Measurements from ENCODE around the gene CLDN19. TPM values are rescaled to one million over a fixed set of nuclear protein-coding genes. Genes with fewer than 3 reads are reported as not detected.

CLDN19 gene
- total RNA-seq, 1 experiment from 2014 or later, result 12.5 TPM

GRCh38 chr1:42735477-42736105 lies 4.4 kb downstream of the CLDN19 start:
- H3K27ac ChIP-seq (ENCODE audit: insufficient read length, low read depth, low read length), result no peak overlapping the region
- TF ChIP-seq CTCF (conservative IDR thresholded peaks at IDR 0.05), result no peak
- H3K18ac ChIP-seq (ENCODE audit: insufficient read length, low read depth, low read length), result no peak overlapping the region
- peaks cover 25 to 41% of the 10 kb centered on the region in 2 experiments for H3K4me1 Mint-ChIP-seq
- no peak overlapping the region for H2BK12ac ChIP-seq (ENCODE audit: insufficient read length, low read depth, low read length)
- H3K27ac Mint-ChIP-seq, result no peak overlapping the region
- no peaks in the 10 kb centered on the region; the same call in 1 of the 2 replicates for H3K4me1 ChIP-seq (ENCODE audit: insufficient read depth, low read length)
- no peak overlapping the region for H3T11ph ChIP-seq (ENCODE audit: low read length)
- H3K27me3 ChIP-seq (ENCODE audit: insufficient read depth, low read length), result no peaks in the 10 kb centered on the region
- H2AK5ac ChIP-seq (ENCODE audit: insufficient read length, low read length), result no peak overlapping the region
- H4K91ac ChIP-seq (ENCODE audit: insufficient read length, low read depth, low read length), result no peak overlapping the region
- WGBS (ENCODE audit: extremely low coverage, insufficient read length, low lambda C conversion rate), result no CpG with 5 or more reads among the region's 14 CpGs
- H2BK120ac ChIP-seq (ENCODE audit: low read depth, low read length, poor library complexity, severe bottlenecking), result no peak overlapping the region
- peaks cover 0 to 3% (median 0%) of the 10 kb centered on the region in 3 experiments; a peak in 2 of 7 replicates for H3K36me3 Mint-ChIP-seq (ENCODE audit: insufficient read depth in 1 of 3, low read depth in 3 of 3)
- H3K23ac ChIP-seq (ENCODE audit: insufficient read length, low read depth, low read length), result no peak overlapping the region
- no peak overlapping the region for H3K4ac ChIP-seq (ENCODE audit: low read depth, low read length)
- no peak overlapping the region for H4K8ac ChIP-seq (replicated peaks; ENCODE audit: insufficient read length, low read depth, low read length)
- H3K4me2 ChIP-seq (ENCODE audit: insufficient read depth, insufficient read length, low read length), result no peak overlapping the region
- no peaks in the 10 kb centered on the region; the same call in 1 of the 2 replicates for H3K27me3 Mint-ChIP-seq (ENCODE audit: low read depth)
- H4K5ac ChIP-seq (ENCODE audit: insufficient read length, low read depth, low read length), result no peak overlapping the region
- no peak overlapping the region for H2BK20ac ChIP-seq (ENCODE audit: low read depth, low read length, poor library complexity, severe bottlenecking)
- no peak overlapping the region for H3K4me3 Mint-ChIP-seq
- no peak overlapping the region for H2BK15ac ChIP-seq (ENCODE audit: low read depth, low read length)
- H2AFZ ChIP-seq (ENCODE audit: low read length), result no peak overlapping the region
- H3K56ac ChIP-seq (ENCODE audit: insufficient read length, low read depth, low read length), result no peak overlapping the region
- H3K9me3 Mint-ChIP-seq, result no peaks in the 10 kb centered on the region
- H3K9ac ChIP-seq (ENCODE audit: extremely low read depth, insufficient read length, low read length), result no peak overlapping the region
- no peaks in the 10 kb centered on the region for H3K79me2 ChIP-seq (ENCODE audit: insufficient read depth, low read length)
- H2BK5ac ChIP-seq (ENCODE audit: insufficient read length, low read length), result no peak overlapping the region
- no peak overlapping the region for H3K14ac ChIP-seq (ENCODE audit: insufficient read depth, low read length)
- DNase-seq, result no peak
- no peaks in the 10 kb centered on the region for H4K20me1 ChIP-seq (ENCODE audit: control insufficient read depth, insufficient read depth, insufficient read length)
- no peaks in the 10 kb centered on the region for H3K79me1 ChIP-seq (ENCODE audit: insufficient read depth, low read depth, low read length, poor library complexity, severe bottlenecking)
- no peaks in the 10 kb centered on the region for H3K9me3 ChIP-seq (ENCODE audit: control insufficient read depth, low read depth, low read length)
- no peaks in the 10 kb centered on the region for H3K23me2 ChIP-seq (ENCODE audit: insufficient read length, low read depth, low read length, poor library complexity, severe bottlenecking)

Measured in H9 (cell line).